ENCODE data around the gene GABRR2. TPM values are rescaled to one million over a fixed set of nuclear protein-coding genes. Genes with fewer than 3 reads are reported as not detected.

Gene GABRR2
- total RNA-seq, 1 donor from 2014 or later: not detected

GRCh38 chr6:89356642-89357170 lies 41.6 kb upstream of the GABRR2 start:
- DNase-seq (ENCODE audit: low spot score): no peak
- no peak overlapping the region for H3K4me3 Mint-ChIP-seq

GRCh38 chr6:89355511-89356194 lies 40.6 kb upstream of the GABRR2 start:
- H3K4me3 ChIP-seq: no peak overlapping the region
- peaks cover 34% of the 10 kb centered on the region for H3K4me1 Mint-ChIP-seq

More at GRCh38 chr6:89356642-89357170, 41.6 kb upstream of the GABRR2 start:
- H3K27me3 ChIP-seq: no peaks in the 10 kb centered on the region
- H3K9me3 ChIP-seq (ENCODE audit: low read depth): no peaks in the 10 kb centered on the region
- Mint-ChIP-seq H3K4me1 (peaks cover 25% of the 10 kb centered on the region), H3K27me3 (ENCODE audit: insufficient read depth, low read depth) (peaks cover 3% of the 10 kb centered on the region), H3K27ac (no peak overlapping the region), H3K9me3 (peaks cover 2% of the 10 kb centered on the region), H3K36me3 (no peaks in the 10 kb centered on the region)
- no peak overlapping the region for H3K4me2 ChIP-seq
- H3K4me1 ChIP-seq: peaks cover 27% of the 10 kb centered on the region
- no peaks in the 10 kb centered on the region for H3K36me3 ChIP-seq
- no peak overlapping the region for H3K9ac ChIP-seq
- no peak overlapping the region for H2AFZ ChIP-seq (replicated peaks)
- no peak overlapping the region for H3K27ac ChIP-seq
- H4K20me1 ChIP-seq (ENCODE audit: low read depth): no peaks in the 10 kb centered on the region
- peaks cover 4% of the 10 kb centered on the region for H3K79me2 ChIP-seq (ENCODE audit: low read depth)
- no peak overlapping the region for H3K4me3 ChIP-seq
- TF ChIP-seq CTCF (IDR thresholded peaks at IDR 0.05) (no peak), EZH2phosphoT487 (IDR thresholded peaks at IDR 0.05) (no peak), EZH2 (IDR thresholded peaks at IDR 0.05) (no peak)
- peaks cover 38% of the 10 kb centered on the region for H3F3A ChIP-seq (ENCODE audit: low read depth)

GRCh38 chr6:89353702-89354392 lies 38.7 kb upstream of the GABRR2 start:
- Mint-ChIP-seq H3K36me3 (peaks cover 4% of the 10 kb centered on the region), H3K27me3 (ENCODE audit: insufficient read depth, low read depth) (peaks cover 3% of the 10 kb centered on the region), H3K9me3 (peaks cover 2% of the 10 kb centered on the region), H3K4me1 (peaks cover 40% of the 10 kb centered on the region), H3K27ac (peak overlapping the region; percentile 70), H3K4me3 (peak overlapping the region; percentile 84)
- no peak overlapping the region for H2AFZ ChIP-seq (replicated peaks)
- no peaks in the 10 kb centered on the region for H3K27me3 ChIP-seq
- H3K9me3 ChIP-seq (ENCODE audit: low read depth): no peaks in the 10 kb centered on the region
- peaks cover 34% of the 10 kb centered on the region for H3F3A ChIP-seq (ENCODE audit: low read depth)
- H3K4me2 ChIP-seq: peak overlapping the region; percentile 86
- peak overlapping the region; percentile 64 for H3K4me3 ChIP-seq
- peaks cover 22% of the 10 kb centered on the region for H3K4me1 ChIP-seq
- no peak overlapping the region for H3K9ac ChIP-seq
- no peaks in the 10 kb centered on the region for H4K20me1 ChIP-seq (ENCODE audit: low read depth)
- peak; percentile 84 for DNase-seq (ENCODE audit: low spot score)
- peak overlapping the region; percentile 45 for H3K27ac ChIP-seq
- H3K79me2 ChIP-seq (ENCODE audit: low read depth): peaks cover 32% of the 10 kb centered on the region
- TF ChIP-seq CTCF (IDR thresholded peaks at IDR 0.05) (no peak), EZH2 (IDR thresholded peaks at IDR 0.05) (no peak), EZH2phosphoT487 (IDR thresholded peaks at IDR 0.05) (no peak)
- H3K36me3 ChIP-seq: no peaks in the 10 kb centered on the region

More at GRCh38 chr6:89355511-89356194, 40.6 kb upstream of the GABRR2 start:
- no peak overlapping the region for H2AFZ ChIP-seq (replicated peaks)
- Mint-ChIP-seq H3K36me3 (no peaks in the 10 kb centered on the region), H3K27me3 (ENCODE audit: insufficient read depth, low read depth) (peaks cover 3% of the 10 kb centered on the region), H3K9me3 (peaks cover 2% of the 10 kb centered on the region), H3K4me3 (no peak overlapping the region), H3K27ac (no peak overlapping the region)
- no peak overlapping the region for H3K9ac ChIP-seq
- no peaks in the 10 kb centered on the region for H4K20me1 ChIP-seq (ENCODE audit: low read depth)
- no peak for TF ChIP-seq EZH2 (IDR thresholded peaks at IDR 0.05)
- no peak for TF ChIP-seq CTCF (IDR thresholded peaks at IDR 0.05)
- TF ChIP-seq EZH2phosphoT487 (IDR thresholded peaks at IDR 0.05): no peak
- H3F3A ChIP-seq (ENCODE audit: low read depth): peaks cover 44% of the 10 kb centered on the region
- H3K79me2 ChIP-seq (ENCODE audit: low read depth): peaks cover 15% of the 10 kb centered on the region
- no peaks in the 10 kb centered on the region for H3K9me3 ChIP-seq (ENCODE audit: low read depth)
- peaks cover 32% of the 10 kb centered on the region for H3K4me1 ChIP-seq
- DNase-seq (ENCODE audit: low spot score): no peak
- H3K27me3 ChIP-seq: no peaks in the 10 kb centered on the region
- H3K27ac ChIP-seq: no peak overlapping the region
- no peaks in the 10 kb centered on the region for H3K36me3 ChIP-seq
- no peak overlapping the region for H3K4me2 ChIP-seq

Data from neural progenitor cell (in vitro differentiated cells).